Stimulated activated CD8-positive, alpha-beta memory T cell treated with anti-CD3 and anti-CD28 coated beads, Interleukin-7, amount 100 ng/mL, for 24 hours (primary cell): ENCODE results near the gene WNT5A.

Source experiments
- DNase-seq: peaks from one replicate; pipeline ENCODE4 v3.0.0-alpha.2; 2020; ENCODE audit warnings: low read depth

WNT5A gene

GRCh38 chr3:55481744-55482495, 5.2 kb downstream of the WNT5A start:
- DNase-seq, result no peak

GRCh38 chr3:55480911-55481743, 6.0 kb downstream of the WNT5A start:
- DNase-seq, result no peak

- no peak for DNase-seq
These were observed 9.5 kb downstream of the WNT5A start for GRCh38 chr3:55477306-55478303.

GRCh38 chr3:55476515-55476914, 10.6 kb downstream of the WNT5A start:
- DNase-seq, result no peak

- no peak for DNase-seq
These were observed 12.9 kb downstream of the WNT5A start for GRCh38 chr3:55474213-55474632.

GRCh38 chr3:55473788-55474187, 13.3 kb downstream of the WNT5A start:
- DNase-seq, result no peak

GRCh38 chr3:55471522-55472280, 15.4 kb downstream of the WNT5A start:
- no peak for DNase-seq

- no peak for DNase-seq
These were observed 16.0 kb downstream of the WNT5A start for GRCh38 chr3:55471084-55471483.

GRCh38 chr3:55469957-55470526, 17.1 kb downstream of the WNT5A start:
- DNase-seq, result no peak

- DNase-seq, result no peak
These were observed 18.9 kb downstream of the WNT5A start for GRCh38 chr3:55468251-55468650.

GRCh38 chr3:55467099-55467498, 20.0 kb downstream of the WNT5A start:
- no peak for DNase-seq

GRCh38 chr3:55466526-55466925, 20.6 kb downstream of the WNT5A start:
- DNase-seq, result no peak

GRCh38 chr3:55461896-55462295, 25.2 kb downstream of the WNT5A start:
- no peak for DNase-seq

- DNase-seq, result no peak
These were observed 27.3 kb downstream of the WNT5A start for GRCh38 chr3:55459838-55460237.

- DNase-seq, result no peak
These were observed 28.8 kb downstream of the WNT5A start for GRCh38 chr3:55458181-55458790.

- no peak for DNase-seq
These were observed 31.2 kb downstream of the WNT5A start for GRCh38 chr3:55455915-55456314.

GRCh38 chr3:55454611-55455010, 32.5 kb downstream of the WNT5A start:
- no peak for DNase-seq

- no peak for DNase-seq
These were observed 33.1 kb downstream of the WNT5A start for GRCh38 chr3:55453886-55454496.

GRCh38 chr3:55452886-55453285, 34.2 kb downstream of the WNT5A start:
- no peak for DNase-seq

- no peak for DNase-seq
These were observed 37.6 kb downstream of the WNT5A start for GRCh38 chr3:55449527-55449926.
